IMR-90 (cell line): ENCODE measurements around the gene ZNF665. TPM values are rescaled to one million over a fixed set of nuclear protein-coding genes. Genes with fewer than 3 reads are reported as not detected.

ENCODE experiments used
- ATAC-seq: fragments of 200-7000 bp; cut with Tn5 transposase; 2 replicates; pipeline ENCODE4 v1.9.1; 2020; ENCODE audit warnings: low read depth, mild to moderate bottlenecking, moderate library complexity
- BruUV-seq: library from RNA; stranded (reverse); fragments of 400-500 nt; replicated peaks from 2 replicates; lab custom pipeline; 2021; lab: Mats Ljungman, UMichigan
- CTCF ChIA-PET: fragments of 300-600 bp; formaldehyde crosslinking; extraction: SDS; loops from one replicate; lab custom pipeline; 2021; ENCODE audit warnings: antibody characterized with exemption; lab: Yijun Ruan, JAX
- POLR2A ChIA-PET: fragments of 300-600 bp; sonication (Branson Sonifier 250); formaldehyde crosslinking; loops from one replicate; lab custom pipeline; 2022; ENCODE audit warnings: antibody characterized with exemption; ENCODE audit not compliant: unreplicated experiment; lab: Charles Lee
- DNase-seq: peaks from one replicate; pipeline ENCODE4 v3.0.0; 2013
- H2AFZ ChIP-seq: replicated peaks from 2 replicates; pipeline ENCODE3; 2013; ENCODE audit warnings: low read length, mild to moderate bottlenecking; ENCODE audit not compliant: poor library complexity
- H2AK5ac ChIP-seq: 2 replicates; pipeline ENCODE4 v1.6.1; 2013; ENCODE audit warnings: low read depth, low read length, inconsistent platforms
- H2AK9ac ChIP-seq: replicated peaks from 2 replicates; pipeline ENCODE3; 2013; ENCODE audit warnings: mild to moderate bottlenecking, low read depth, low read length, moderate library complexity; ENCODE audit not compliant: poor library complexity
- H2BK120ac ChIP-seq: 2 replicates; pipeline ENCODE4 v1.6.1; 2013; ENCODE audit warnings: low read depth, low read length, inconsistent platforms
- H2BK15ac ChIP-seq: 3 replicates; pipeline ENCODE4 v1.6.1; 2013; ENCODE audit warnings: low read depth, low read length, inconsistent platforms
- H2BK20ac ChIP-seq: 2 replicates; pipeline ENCODE4 v1.6.1; 2013; ENCODE audit warnings: low read depth, mild to moderate bottlenecking, inconsistent platforms, low read length, moderate library complexity
- H2BK5ac ChIP-seq: 2 replicates; pipeline ENCODE4 v1.6.1; 2013; ENCODE audit warnings: mild to moderate bottlenecking, low read depth, low read length, inconsistent platforms; ENCODE audit not compliant: poor library complexity, severe bottlenecking
- H3K14ac ChIP-seq: replicated peaks from 2 replicates; pipeline ENCODE4 v1.6.1; 2013; ENCODE audit warnings: low read depth, low read length, inconsistent platforms
- H3K18ac ChIP-seq: 2 replicates; pipeline ENCODE4 v1.6.1; 2013; ENCODE audit warnings: low read depth, low read length, control low read depth
- H3K23ac ChIP-seq: 2 replicates; pipeline ENCODE4 v1.6.1; 2013; ENCODE audit warnings: low read depth, low read length, inconsistent platforms
- H3K27ac ChIP-seq: 2 replicates; pipeline ENCODE4 v1.5.1; 2013; ENCODE audit warnings: mild to moderate bottlenecking, control low read depth, low read length; ENCODE audit not compliant: insufficient read depth
- H3K27me3 ChIP-seq: 2 replicates; pipeline ENCODE4 v1.6.1; 2013; ENCODE audit warnings: low read length; ENCODE audit not compliant: control insufficient read depth, insufficient read depth
- H3K36me3 ChIP-seq: 2 replicates; pipeline ENCODE4 v1.6.1; 2013; ENCODE audit warnings: low read length, mixed read lengths; ENCODE audit not compliant: control insufficient read depth, insufficient read depth
- H3K4ac ChIP-seq: 2 replicates; pipeline ENCODE4 v1.6.1; 2013; ENCODE audit warnings: low read depth, low read length, inconsistent platforms
- H3K4me1 ChIP-seq: 2 replicates; pipeline ENCODE4 v1.6.1; 2013; ENCODE audit warnings: low read length, mixed read lengths; ENCODE audit not compliant: control insufficient read depth, insufficient read depth
- H3K4me2 ChIP-seq: 2 replicates; pipeline ENCODE4 v1.6.1; 2013; ENCODE audit warnings: low read depth, mild to moderate bottlenecking, control low read depth, low read length, moderate library complexity
- H3K4me3 ChIP-seq: 2 replicates; pipeline ENCODE4 v1.5.1; 2013; ENCODE audit warnings: low read depth, mild to moderate bottlenecking, control low read depth, low read length, moderate library complexity; ENCODE audit not compliant: insufficient read depth
- H3K56ac ChIP-seq: 2 replicates; pipeline ENCODE4 v1.6.1; 2013; ENCODE audit warnings: low read length, inconsistent platforms; ENCODE audit not compliant: insufficient read depth; ENCODE audit errors: extremely low read depth
- H3K79me1 ChIP-seq, 2 experiments: 2 replicates each; pipeline ENCODE4 v1.6.1; 2013; ENCODE audit warnings: low read length in 2 of 2, inconsistent platforms in 1 of 2, low read depth in 1 of 2
- H3K9ac ChIP-seq: 2 replicates; pipeline ENCODE4 v1.6.1; 2013; ENCODE audit warnings: low read depth, low read length, control low read depth
- H3K9me1 ChIP-seq: 2 replicates; pipeline ENCODE4 v1.6.1; 2013; ENCODE audit warnings: low read length, inconsistent platforms; ENCODE audit not compliant: insufficient read depth
- H3K9me3 ChIP-seq: 2 replicates; pipeline ENCODE4 v1.6.1; 2013; ENCODE audit warnings: low read length; ENCODE audit not compliant: control insufficient read depth, insufficient read depth
- H4K20me1 ChIP-seq: 2 replicates; pipeline ENCODE4 v1.6.1; 2013; ENCODE audit warnings: low read length, inconsistent platforms; ENCODE audit not compliant: insufficient read depth
- H4K5ac ChIP-seq: 2 replicates; pipeline ENCODE4 v1.6.1; 2013; ENCODE audit warnings: mild to moderate bottlenecking, low read depth, low read length, control low read depth
- H4K8ac ChIP-seq, 2 experiments: 2 replicates each; pipeline ENCODE4 v1.6.1; 2013; ENCODE audit warnings: low read depth in 2 of 2, low read length in 2 of 2, control low read depth in 1 of 2, inconsistent platforms in 1 of 2
- H4K91ac ChIP-seq: 2 replicates; pipeline ENCODE4 v1.6.1; 2013; ENCODE audit warnings: low read depth, low read length, inconsistent platforms; ENCODE audit not compliant: insufficient read depth
- CTCF ChIP-seq: conservative IDR thresholded peaks from 2 replicates; pipeline ENCODE4 v1.5.1; 2012; ENCODE audit warnings: mild to moderate bottlenecking, low read depth, low read length, improper control_type of control experiment
- FOS ChIP-seq: fragments of 150-350 bp; IDR thresholded peaks from 2 replicates; pipeline ENCODE4 v1.6.1; 2016; ENCODE audit warnings: low read depth, low read length
- MAFK ChIP-seq: IDR thresholded peaks from 2 replicates; pipeline ENCODE4 v1.6.1; 2012; ENCODE audit warnings: low read depth, low read length, improper control_type of control experiment
- POLR2A ChIP-seq: IDR thresholded peaks from 2 replicates; pipeline ENCODE4 v1.6.1; 2012; ENCODE audit warnings: mild to moderate bottlenecking, low read depth, low read length
- RAD21 ChIP-seq: IDR thresholded peaks from 2 replicates; pipeline ENCODE4 v1.6.1; 2012; ENCODE audit warnings: low read length, improper control_type of control experiment
- SMC3 ChIP-seq: fragments of 150-350 bp; IDR thresholded peaks from 2 replicates; pipeline ENCODE4 v1.6.1; 2016; ENCODE audit warnings: low read depth, mild to moderate bottlenecking, antibody characterized with exemption, low read length, moderate library complexity
- WGBS, 2 experiments: methylation state at CpG; one replicate each; pipeline versions ENCODE4 v1.1.5 to v1.1.7; 2013; ENCODE audit warnings: missing lambda C conversion rate in 2 of 2; ENCODE audit not compliant: insufficient read length in 1 of 2; ENCODE audit errors: extremely low coverage in 2 of 2; 5-methylcytosine and 5-hydroxymethylcytosine counted together
- dilution Hi-C: fragments of 300-500 bp; cut with HindIII; formaldehyde crosslinking; loops from one replicate; pipeline ENCODE4 v1.14.3; 2018; ENCODE audit warnings: low sequenced_read_pairs; ENCODE audit not compliant: unreplicated experiment
- in situ Hi-C: fragments of 300-500 bp; cut with MboI; formaldehyde crosslinking; loops from 3 replicates; pipeline ENCODE4 v1.14.3; 2019; ENCODE audit warnings: low sequenced_read_pairs, inconsistent platforms, mixed read lengths
- intact Hi-C: fragments of 100-400 bp; cut with micrococcal nuclease; formaldehyde crosslinking; loops from 2 replicates; pipeline ENCODE4 v1.10.0; 2022
- polyA plus RNA-seq, 3 experiments: library from polyadenylated mRNA; depleted of rRNA; stranded (reverse); fragments of >200 nt; gene quantifications; 2 replicates each; pipeline ENCODE4 v1.2.3, GENCODE V29; 2012; ENCODE audit warnings: low replicate concordance in 1 of 3
- total RNA-seq: library from RNA; depleted of rRNA; stranded (reverse); fragments of >200 nt; gene quantifications from 2 replicates; pipeline ENCODE4 v1.2.3, GENCODE V29; 2012

ZNF665 gene
- total and polyA plus RNA-seq, 2 of the 4 experiments (the other 2 are of a cell fraction), result 2.0 to 3.0 TPM

DNA sequence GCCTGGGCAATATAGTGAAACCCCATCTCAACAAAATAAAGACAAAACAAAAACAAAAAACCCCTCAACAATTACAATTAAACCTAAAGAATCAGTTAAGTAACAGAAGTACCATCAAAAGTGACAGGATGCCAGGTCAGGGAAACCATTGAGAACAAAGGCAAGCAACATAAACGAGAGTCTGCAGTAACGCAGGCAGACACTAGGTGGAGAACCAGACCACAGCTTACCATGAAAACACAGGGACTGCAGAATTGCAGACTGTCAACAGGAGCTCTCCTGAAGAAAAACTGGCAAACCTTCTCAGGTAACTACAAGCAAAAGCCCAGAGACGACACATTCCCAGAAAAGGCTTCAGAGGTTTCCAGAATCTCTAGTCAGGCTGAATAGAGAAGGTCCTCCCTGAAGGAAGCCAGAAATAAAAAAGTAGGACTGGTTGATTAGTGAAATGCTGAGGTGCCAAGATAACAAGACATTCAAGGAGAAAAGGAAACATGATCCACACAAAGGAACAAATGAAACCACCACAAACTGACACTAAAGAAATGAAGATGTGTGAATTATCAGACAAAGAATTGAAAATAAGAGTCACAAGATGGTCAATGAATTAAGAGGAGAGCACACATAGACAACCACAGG lies 2.2 kb upstream of the ZNF665 start:
- no peak overlapping the region for H3K4me3 ChIP-seq
- ChIA-PET CTCF (interaction anchor here (0.8 to 1.0 kb wide), 3 partner anchors 12 to 550 kb away, joined by 3 to 4 read pairs (median 3); no protein-coding TSS in a partner anchor), POLR2A (no interaction called here)
- no peak overlapping the region for H2BK15ac ChIP-seq
- H3K18ac ChIP-seq, result no peak overlapping the region
- BruUV-seq, result no TSS peak
- H2AK9ac ChIP-seq, result peak overlapping the region; percentile 74
- TF ChIP-seq SMC3 (peak; percentile 62), CTCF (peak; percentile 93), MAFK (peak; percentile 38), FOS (no peak), POLR2A (no peak), RAD21 (peak; percentile 91)
- in situ Hi-C loops (no loop called here), intact Hi-C loops (loop anchor here (1.0 to 10.0 kb wide), 9 partner anchors 137 to 829 kb away; partner anchors contain the start of genes ZNF765 and ZNF845), dilution Hi-C loops (no loop called here)
- H3K27me3 ChIP-seq, result no peaks in the 10 kb centered on the region
- H3K79me1 ChIP-seq, result peaks cover 8 to 15% of the 10 kb centered on the region in 2 experiments; a peak in 3 of 4 replicates
- H4K91ac ChIP-seq, result no peak overlapping the region
- H2AFZ ChIP-seq, result peak overlapping the region; percentile 47
- DNase-seq (peak; percentile 81), ATAC-seq (peak; percentile 43)
- no peak overlapping the region for H3K27ac ChIP-seq
- no peak overlapping the region for H2BK20ac ChIP-seq
- H4K8ac ChIP-seq, result no peak overlapping the region
- WGBS, 2 experiments, result no CpG with 5 or more reads among the region's 3 CpGs
- no peak overlapping the region for H3K14ac ChIP-seq
- no peak overlapping the region for H4K5ac ChIP-seq
- H3K9me1 ChIP-seq, result no peaks in the 10 kb centered on the region
- H3K56ac ChIP-seq, result no peak overlapping the region
- H3K9ac ChIP-seq, result no peak overlapping the region
- no peak overlapping the region for H2BK120ac ChIP-seq
- H3K9me3 ChIP-seq, result peaks cover 15% of the 10 kb centered on the region; the same call in 1 of the 2 replicates
- no peak overlapping the region for H2AK5ac ChIP-seq
- H3K23ac ChIP-seq, result no peak overlapping the region
- no peak overlapping the region for H3K4ac ChIP-seq
- no peak overlapping the region for H3K4me2 ChIP-seq
- H3K4me1 ChIP-seq, result peaks cover 6% of the 10 kb centered on the region; the same call in 1 of the 2 replicates
- H4K20me1 ChIP-seq, result no peaks in the 10 kb centered on the region
- no peak overlapping the region for H2BK5ac ChIP-seq
- peaks cover 7% of the 10 kb centered on the region for H3K36me3 ChIP-seq
